ENCODE measurements around the gene DACH2. TPM values are rescaled to one million over a fixed set of nuclear protein-coding genes. Genes with fewer than 3 reads are reported as not detected.

The DACH2 gene
- total and polyA plus RNA-seq, 10 donors, result not detected

DNA sequence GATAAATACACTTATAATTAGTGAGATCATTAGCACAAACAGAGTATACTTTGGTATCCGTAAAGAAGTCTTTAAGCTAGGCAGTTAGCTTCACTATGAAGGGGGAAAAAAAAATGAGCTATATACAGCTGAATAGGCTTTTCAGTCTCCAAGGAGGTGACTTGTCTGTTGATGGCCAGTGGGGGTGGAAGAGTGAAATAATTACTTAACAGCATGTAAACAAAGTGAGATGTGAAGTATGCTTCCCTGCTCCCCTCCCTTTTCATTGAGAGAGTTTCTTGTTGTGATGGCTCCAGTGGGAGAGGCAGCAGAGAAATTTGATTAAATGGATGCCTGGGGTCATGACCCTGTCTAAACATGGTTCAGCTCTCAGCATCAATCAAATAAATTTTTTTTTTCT, 180.9 kb downstream of the DACH2 start:
- 79 to 92% (median 87%) methylated on average over 1 of the region's 1 CpG for WGBS, 5 donors

GRCh38 chrX:86348669-86349068, 200.4 kb downstream of the DACH2 start:
- Histone ChIP-seq H3K9me3 (peaks cover 0 to 10% (median 0%) of the 10 kb centered on the region in 8 donors), H3K27me3 (replicated peaks in 1 of 7) (no peaks in the 10 kb centered on the region), H3K36me3 (no peaks in the 10 kb centered on the region), H3K4me3 (no peak overlapping the region), H3K27ac (no peak overlapping the region), H3K4me1 (no peaks in the 10 kb centered on the region)
- no peak for DNase-seq
- TF ChIP-seq, protein P1, sequence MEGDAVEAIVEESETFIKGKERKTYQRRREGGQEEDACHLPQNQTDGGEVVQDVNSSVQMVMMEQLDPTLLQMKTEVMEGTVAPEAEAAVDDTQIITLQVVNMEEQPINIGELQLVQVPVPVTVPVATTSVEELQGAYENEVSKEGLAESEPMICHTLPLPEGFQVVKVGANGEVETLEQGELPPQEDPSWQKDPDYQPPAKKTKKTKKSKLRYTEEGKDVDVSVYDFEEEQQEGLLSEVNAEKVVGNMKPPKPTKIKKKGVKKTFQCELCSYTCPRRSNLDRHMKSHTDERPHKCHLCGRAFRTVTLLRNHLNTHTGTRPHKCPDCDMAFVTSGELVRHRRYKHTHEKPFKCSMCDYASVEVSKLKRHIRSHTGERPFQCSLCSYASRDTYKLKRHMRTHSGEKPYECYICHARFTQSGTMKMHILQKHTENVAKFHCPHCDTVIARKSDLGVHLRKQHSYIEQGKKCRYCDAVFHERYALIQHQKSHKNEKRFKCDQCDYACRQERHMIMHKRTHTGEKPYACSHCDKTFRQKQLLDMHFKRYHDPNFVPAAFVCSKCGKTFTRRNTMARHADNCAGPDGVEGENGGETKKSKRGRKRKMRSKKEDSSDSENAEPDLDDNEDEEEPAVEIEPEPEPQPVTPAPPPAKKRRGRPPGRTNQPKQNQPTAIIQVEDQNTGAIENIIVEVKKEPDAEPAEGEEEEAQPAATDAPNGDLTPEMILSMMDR (IDR thresholded peaks at IDR 0.05 in 8 of 11, conservative IDR thresholded peaks at IDR 0.05 in 3 of 11), result no peak
- TF ChIP-seq POLR2AphosphoS5 (IDR thresholded peaks at IDR 0.05), result no peak
- no peak for TF ChIP-seq POLR2A (IDR thresholded peaks at IDR 0.05)
- intact Hi-C loops (cut with DNase I; ENCODE audit: low total_unique reads), result no loop called here
- 34 to 70% (median 64%) methylated on average over 4 of the region's 4 CpGs for WGBS, 5 donors

More for the DNA sequence above, 180.9 kb downstream of the DACH2 start:
- DNase-seq, result no peak
- Histone ChIP-seq H3K9me3 (peaks cover 0 to 12% (median under 1%) of the 10 kb centered on the region in 8 donors), H3K27me3 (replicated peaks in 1 of 7) (no peaks in the 10 kb centered on the region), H3K36me3 (no peaks in the 10 kb centered on the region), H3K4me3 (no peak overlapping the region), H3K4me1 (no peaks in the 10 kb centered on the region), H3K27ac (no peak overlapping the region)
- no peak for TF ChIP-seq POLR2A (IDR thresholded peaks at IDR 0.05)
- TF ChIP-seq POLR2AphosphoS5 (IDR thresholded peaks at IDR 0.05), result no peak
- TF ChIP-seq, protein P1 (IDR thresholded peaks at IDR 0.05 in 8 of 11, conservative IDR thresholded peaks at IDR 0.05 in 3 of 11), result no peak
- intact Hi-C loops (cut with DNase I; ENCODE audit: low total_unique reads), result no loop called here

- Histone ChIP-seq H3K9me3 (peaks cover 0 to 10% (median 0%) of the 10 kb centered on the region in 8 donors), H3K27ac (no peak overlapping the region), H3K4me3 (no peak overlapping the region), H3K36me3 (no peaks in the 10 kb centered on the region), H3K4me1 (no peaks in the 10 kb centered on the region), H3K27me3 (replicated peaks in 1 of 7) (no peaks in the 10 kb centered on the region)
- intact Hi-C loops (cut with DNase I; ENCODE audit: low total_unique reads), result no loop called here
- no peak for DNase-seq
- 72 to 95% (median 88%) methylated on average over 7 to 11 of the region's 11 CpGs for WGBS, 5 donors
- TF ChIP-seq POLR2AphosphoS5 (IDR thresholded peaks at IDR 0.05), result no peak
- no peak for TF ChIP-seq POLR2A (IDR thresholded peaks at IDR 0.05)
- TF ChIP-seq, protein P1 (IDR thresholded peaks at IDR 0.05 in 8 of 11, conservative IDR thresholded peaks at IDR 0.05 in 3 of 11), result no peak
Measured at GRCh38 chrX:86349115-86349514, 200.9 kb downstream of the DACH2 start.

GRCh38 chrX:86369847-86370630, 221.8 kb downstream of the DACH2 start:
- WGBS, 5 donors, result 36 to 56% (median 43%) methylated on average over 3 of the region's 3 CpGs
- Histone ChIP-seq H3K36me3 (no peaks in the 10 kb centered on the region), H3K27me3 (replicated peaks in 1 of 7) (no peaks in the 10 kb centered on the region), H3K27ac (no peak overlapping the region), H3K9me3 (no peaks in the 10 kb centered on the region), H3K4me1 (no peaks in the 10 kb centered on the region), H3K4me3 (no peak overlapping the region)
- DNase-seq, result no peak
- intact Hi-C loops (cut with DNase I; ENCODE audit: low total_unique reads), result no loop called here
- TF ChIP-seq, protein P1 (IDR thresholded peaks at IDR 0.05 in 8 of 11, conservative IDR thresholded peaks at IDR 0.05 in 3 of 11), result no peak

Data from spleen (tissue), 11 donors.